ENCODE results near the gene C1orf115. TPM values are rescaled to one million over a fixed set of nuclear protein-coding genes. Genes with fewer than 3 reads are reported as not detected.

C1orf115 gene
- polyA plus RNA-seq, 3 donors = 0.47 to 3.1 (median 1.9) TPM

GRCh38 chr1:220700556-220701179 is 10.5 kb downstream of the C1orf115 start:
- Mint-ChIP-seq H3K9me3 (peaks cover 0 to 2% (median 0%) of the 10 kb centered on the region in 7 donors), H3K27ac (no peak overlapping the region), H3K4me3 (no peak overlapping the region), H3K36me3 (peaks cover 0 to 9% of the 10 kb centered on the region in 2 donors), H3K4me1 (peaks cover 29% of the 10 kb centered on the region), H3K27me3 (ENCODE audit: low read depth in 3 of 3) (peaks cover 0 to 4% (median 3%) of the 10 kb centered on the region in 3 donors)
- intact Hi-C loops (cut with micrococcal nuclease) = no loop called here
- H3K36me3 ChIP-seq (replicated peaks in 1 of 2; ENCODE audit: control insufficient read depth in 1 of 2, insufficient read depth in 2 of 2, low read length in 2 of 2) = no peaks in the 10 kb centered on the region
- no peak overlapping the region for H3K4me3 ChIP-seq (replicated peaks in 1 of 3; ENCODE audit: low read depth in 2 of 3, low read length in 3 of 3)
- H3K9me3 ChIP-seq (replicated peaks in 1 of 2; ENCODE audit: control insufficient read depth in 1 of 2, insufficient read depth in 1 of 2, low read length in 2 of 2) = no peaks in the 10 kb centered on the region
- no peak overlapping the region for H2AFZ ChIP-seq (ENCODE audit: insufficient read depth, low read depth, low read length, poor library complexity, severe bottlenecking)
- no peaks in the 10 kb centered on the region for H3K79me2 ChIP-seq (ENCODE audit: insufficient read depth, low read length)
- H3K27me3 ChIP-seq (ENCODE audit: control insufficient read depth in 2 of 2, insufficient read depth in 2 of 2, low read length in 2 of 2) = no peaks in the 10 kb centered on the region
- no peak for TF ChIP-seq CTCF (IDR thresholded peaks at IDR 0.05)
- no peaks in the 10 kb centered on the region for H4K20me1 ChIP-seq (ENCODE audit: insufficient read depth, low read length)
- peaks cover 17 to 22% of the 10 kb centered on the region in 2 donors for H3K4me1 ChIP-seq (ENCODE audit: control insufficient read depth in 1 of 2, insufficient read depth in 2 of 2, low read length in 2 of 2)
- no peak overlapping the region for H3K27ac ChIP-seq (ENCODE audit: low read depth in 1 of 2, low read length in 2 of 2)
- DNase-seq = no peak
- no CpG with 5 or more reads among the region's 2 CpGs for WGBS (ENCODE audit: insufficient coverage)
- no peak overlapping the region for H3K9ac ChIP-seq (ENCODE audit: insufficient read depth, low read length, poor library complexity, severe bottlenecking)
- no peak overlapping the region for H3K4me2 ChIP-seq (replicated peaks; ENCODE audit: extremely low read depth, low read length, poor library complexity, severe bottlenecking)

GRCh38 chr1:220701974-220702373 is 11.8 kb downstream of the C1orf115 start:
- H3K36me3 Mint-ChIP-seq = peaks cover 0 to 9% of the 10 kb centered on the region in 2 donors
- Histone ChIP-seq H3K4me2 (replicated peaks; ENCODE audit: extremely low read depth, low read length, poor library complexity, severe bottlenecking) (no peak overlapping the region), H3K79me2 (ENCODE audit: insufficient read depth, low read length) (no peaks in the 10 kb centered on the region), H4K20me1 (ENCODE audit: insufficient read depth, low read length) (no peaks in the 10 kb centered on the region), H2AFZ (ENCODE audit: insufficient read depth, low read depth, low read length, poor library complexity, severe bottlenecking) (no peak overlapping the region), H3K4me3 (replicated peaks in 1 of 3; ENCODE audit: low read depth in 2 of 3, low read length in 3 of 3) (no peak overlapping the region), H3K9me3 (replicated peaks in 1 of 2; ENCODE audit: control insufficient read depth in 1 of 2, insufficient read depth in 1 of 2, low read length in 2 of 2) (no peaks in the 10 kb centered on the region), H3K27ac (ENCODE audit: low read depth in 1 of 2, low read length in 2 of 2) (no peak overlapping the region), H3K27me3 (ENCODE audit: control insufficient read depth in 2 of 2, insufficient read depth in 2 of 2, low read length in 2 of 2) (no peaks in the 10 kb centered on the region), H3K9ac (ENCODE audit: insufficient read depth, low read length, poor library complexity, severe bottlenecking) (no peak overlapping the region), H3K36me3 (replicated peaks in 1 of 2; ENCODE audit: control insufficient read depth in 1 of 2, insufficient read depth in 2 of 2, low read length in 2 of 2) (no peaks in the 10 kb centered on the region), H3K4me1 (ENCODE audit: control insufficient read depth in 1 of 2, insufficient read depth in 2 of 2, low read length in 2 of 2) (peaks cover 17 to 22% of the 10 kb centered on the region in 2 donors)
- peak overlapping the region in 1 of 7 donors; percentile 31 for H3K27ac Mint-ChIP-seq
- H3K9me3 Mint-ChIP-seq = peaks cover 0 to 2% (median 0%) of the 10 kb centered on the region in 7 donors
- 22% methylated on average over 3 of the region's 6 CpGs for WGBS (ENCODE audit: insufficient coverage)
- TF ChIP-seq CTCF (IDR thresholded peaks at IDR 0.05) = no peak
- H3K4me1 Mint-ChIP-seq = peaks cover 29% of the 10 kb centered on the region
- intact Hi-C loops (cut with micrococcal nuclease) = no loop called here
- H3K4me3 Mint-ChIP-seq = peak overlapping the region in 1 of 2 donors; percentile 52
- H3K27me3 Mint-ChIP-seq (ENCODE audit: low read depth in 3 of 3) = peaks cover 0 to 5% (median 4%) of the 10 kb centered on the region in 3 donors
- no peak for DNase-seq

All from CD14-positive monocyte (primary cell).